ENCODE data around the gene PRKG1.
A peak's percentile ranks its signal among the peaks of the same experiment; 100 is the strongest.
"Not testable (repeated sequence)": the region's sequence is repeated elsewhere in the genome, so short reads cannot be mapped to it uniquely, and the experiment has no call there.

Gene PRKG1

DNA sequence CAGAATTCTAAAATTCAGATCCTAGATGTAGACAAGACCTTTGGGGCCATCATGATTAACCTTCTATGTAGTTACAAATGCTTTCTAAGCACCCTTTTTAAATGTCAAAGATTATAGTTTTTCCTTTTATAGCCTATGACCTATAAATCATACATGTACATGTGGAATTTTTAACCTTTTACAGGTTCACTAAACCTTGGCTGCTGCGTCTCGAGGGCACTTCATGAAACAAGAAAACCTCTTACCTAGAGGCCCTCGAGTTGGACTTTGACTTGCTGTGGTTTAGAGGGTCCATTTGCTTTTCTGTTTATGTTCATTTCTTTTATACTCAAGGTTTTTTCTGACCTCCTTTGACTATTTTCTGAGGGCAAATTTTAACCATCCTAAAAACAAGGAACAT is 323.0 kb downstream of the PRKG1 start:
- no peak for DNase-seq

DNA sequence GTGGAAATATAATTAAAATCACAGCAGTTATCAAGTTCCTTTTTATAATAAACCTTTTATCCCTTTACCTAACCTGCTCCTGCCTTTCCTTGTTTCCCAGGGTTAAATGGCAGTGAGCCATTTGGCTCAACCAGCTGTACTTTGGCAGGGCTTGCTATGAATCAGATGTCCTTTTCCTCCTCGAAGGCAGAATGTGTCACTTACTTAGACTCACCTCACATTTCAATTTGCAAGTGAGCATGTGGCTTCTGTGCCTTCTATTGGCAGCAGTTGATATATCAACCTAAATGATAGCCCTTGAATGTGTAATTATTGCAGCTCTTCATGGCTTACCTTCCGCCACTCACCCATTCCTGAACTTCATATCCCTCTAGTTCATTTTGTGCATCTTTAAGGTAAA is 323.4 kb downstream of the PRKG1 start:
- no peak for DNase-seq

DNA sequence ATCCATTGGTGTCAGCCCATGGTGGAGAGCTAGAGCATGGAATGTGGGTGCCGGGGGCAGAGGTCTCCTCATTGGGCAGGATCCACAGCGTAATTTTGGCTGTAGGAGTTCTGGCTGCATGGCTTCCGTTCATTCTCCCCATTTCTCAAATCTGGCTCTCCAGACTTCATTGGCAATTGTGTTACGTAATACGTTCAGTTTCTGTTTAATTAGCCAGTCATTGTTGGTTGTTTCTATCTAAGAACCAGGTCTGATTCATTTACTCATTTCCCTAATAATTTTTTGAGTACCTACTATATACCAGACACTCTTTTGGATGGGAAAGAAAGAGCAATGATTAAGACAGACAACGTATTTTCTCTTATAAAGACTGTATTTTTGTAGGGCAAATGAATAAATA is 325.6 kb downstream of the PRKG1 start:
- no peak for DNase-seq

DNA sequence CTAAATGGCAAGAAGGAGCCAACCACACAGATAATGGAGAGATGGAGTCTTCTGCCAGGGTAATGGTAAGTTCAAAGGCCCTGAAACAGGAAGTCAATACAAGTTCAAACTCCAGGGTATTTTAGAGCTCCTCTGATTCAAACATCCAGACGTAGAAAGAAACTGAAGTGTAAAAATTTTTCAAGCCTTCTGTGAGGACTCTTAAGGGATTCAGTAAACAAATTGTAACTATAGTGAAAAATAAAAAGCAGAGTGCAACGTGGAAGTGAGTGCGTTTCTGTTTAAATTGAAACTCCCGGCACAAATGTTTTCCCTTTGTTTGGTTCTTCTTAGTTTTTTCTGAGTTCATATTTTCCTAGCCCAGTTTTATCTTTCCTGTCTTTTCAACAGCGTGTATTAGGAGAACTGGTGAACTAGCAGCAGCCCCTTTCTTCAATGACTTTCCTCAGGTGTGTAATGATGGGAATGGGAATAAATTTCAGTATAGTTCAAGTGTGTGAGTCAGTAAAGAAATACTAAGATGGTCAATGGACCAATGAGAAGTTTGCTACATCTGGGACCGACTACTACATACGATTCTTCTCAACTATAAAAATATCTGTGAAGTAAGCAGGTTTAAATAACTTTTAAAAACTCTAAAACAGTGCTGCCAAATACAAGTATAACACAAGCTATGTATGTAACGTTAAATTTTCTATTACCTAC is 326.3 kb downstream of the PRKG1 start:
- DNase-seq, result no peak

DNA sequence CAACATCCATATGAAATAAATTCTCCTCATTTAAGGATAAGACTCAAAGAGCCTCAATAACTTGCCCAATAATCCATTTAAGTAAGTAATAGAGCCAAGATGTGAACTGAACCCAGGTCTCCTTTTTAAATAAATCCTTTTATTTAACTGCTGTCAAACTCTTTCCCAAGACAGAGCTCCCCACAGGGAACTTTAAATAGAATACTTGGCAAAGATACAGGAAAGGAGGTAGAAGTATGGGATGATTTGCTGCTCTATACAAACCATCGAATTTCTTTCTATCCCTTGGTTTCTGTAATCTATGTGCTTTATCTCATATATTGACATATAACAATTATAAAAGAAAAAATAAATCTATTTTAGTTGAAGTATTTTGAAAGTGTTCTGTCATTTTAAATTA is 329.2 kb downstream of the PRKG1 start:
- no peak for DNase-seq

DNA sequence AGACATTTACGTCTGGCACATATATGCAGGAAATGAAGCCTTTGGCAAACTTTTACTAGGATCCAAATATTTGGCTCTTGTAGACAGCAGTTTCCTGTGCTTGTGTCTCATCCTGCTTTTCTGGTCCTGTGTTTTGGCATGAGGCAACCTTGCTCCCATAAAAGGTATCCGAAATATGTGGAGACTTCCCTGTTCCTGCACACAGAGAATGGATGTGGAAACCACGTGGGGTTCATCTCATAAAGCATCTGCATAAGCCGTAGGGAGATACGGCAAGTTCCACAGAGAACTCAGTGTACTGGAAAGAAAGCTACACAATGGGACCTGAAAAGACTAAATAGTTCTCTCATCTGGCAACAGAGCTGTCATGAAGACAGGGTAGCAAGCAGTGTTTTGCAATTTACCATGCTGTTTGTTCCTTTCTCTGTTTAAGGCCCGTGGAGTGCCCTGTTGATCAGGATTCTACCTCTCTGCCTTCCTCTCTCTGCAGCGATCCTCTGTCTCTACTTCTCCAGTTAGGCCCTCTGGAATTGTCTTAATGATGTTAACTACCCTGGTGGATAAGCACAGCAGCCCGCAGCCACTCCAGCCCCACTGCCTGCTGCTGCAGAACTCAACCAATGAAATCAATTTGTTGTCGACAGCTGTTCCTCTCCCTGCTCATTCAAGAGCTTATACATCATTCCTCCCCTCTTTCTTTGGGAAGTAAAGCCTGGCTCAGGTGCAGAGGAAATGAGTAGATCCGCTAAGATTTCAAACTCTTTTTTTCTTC is 331.5 kb downstream of the PRKG1 start:
- no peak for DNase-seq

DNA sequence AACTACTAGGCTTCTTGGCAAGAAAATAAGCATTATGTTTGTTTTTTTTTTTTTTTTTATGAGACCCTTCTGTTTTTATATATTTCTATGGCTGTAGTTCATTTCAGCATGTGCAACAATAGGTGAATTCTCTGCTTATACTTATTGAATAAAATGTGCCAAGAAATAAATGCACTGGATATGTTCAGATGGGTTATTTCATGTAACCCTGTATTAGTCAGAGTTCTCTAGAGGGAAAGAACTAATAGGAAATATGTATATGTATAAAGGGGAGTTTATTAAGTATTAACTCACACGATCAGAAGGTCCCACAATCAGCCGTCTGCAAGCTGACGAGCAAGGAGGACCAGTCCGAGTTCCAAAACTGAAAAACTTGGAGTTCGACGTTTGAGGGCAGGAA is 332.3 kb downstream of the PRKG1 start:
- no peak for DNase-seq

DNA sequence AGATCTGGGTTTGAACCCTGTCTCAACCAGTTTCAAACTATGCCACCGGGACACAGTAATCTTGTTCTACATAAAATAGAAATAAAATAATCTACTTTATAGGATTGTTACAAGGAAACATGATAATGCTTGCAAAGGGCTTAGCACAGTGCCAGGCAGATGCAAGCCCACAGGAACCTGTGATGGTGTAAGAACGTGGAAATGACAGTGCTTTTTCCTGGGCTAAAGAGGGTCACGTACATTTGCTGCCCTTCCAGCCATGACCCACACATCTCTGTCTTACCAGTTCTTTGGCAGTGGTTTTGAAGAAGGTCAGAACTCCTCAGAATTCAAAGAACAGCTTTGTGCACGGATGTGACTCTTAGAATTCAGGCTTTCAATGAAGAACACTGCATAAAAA is 342.2 kb downstream of the PRKG1 start:
- no peak for DNase-seq

DNA sequence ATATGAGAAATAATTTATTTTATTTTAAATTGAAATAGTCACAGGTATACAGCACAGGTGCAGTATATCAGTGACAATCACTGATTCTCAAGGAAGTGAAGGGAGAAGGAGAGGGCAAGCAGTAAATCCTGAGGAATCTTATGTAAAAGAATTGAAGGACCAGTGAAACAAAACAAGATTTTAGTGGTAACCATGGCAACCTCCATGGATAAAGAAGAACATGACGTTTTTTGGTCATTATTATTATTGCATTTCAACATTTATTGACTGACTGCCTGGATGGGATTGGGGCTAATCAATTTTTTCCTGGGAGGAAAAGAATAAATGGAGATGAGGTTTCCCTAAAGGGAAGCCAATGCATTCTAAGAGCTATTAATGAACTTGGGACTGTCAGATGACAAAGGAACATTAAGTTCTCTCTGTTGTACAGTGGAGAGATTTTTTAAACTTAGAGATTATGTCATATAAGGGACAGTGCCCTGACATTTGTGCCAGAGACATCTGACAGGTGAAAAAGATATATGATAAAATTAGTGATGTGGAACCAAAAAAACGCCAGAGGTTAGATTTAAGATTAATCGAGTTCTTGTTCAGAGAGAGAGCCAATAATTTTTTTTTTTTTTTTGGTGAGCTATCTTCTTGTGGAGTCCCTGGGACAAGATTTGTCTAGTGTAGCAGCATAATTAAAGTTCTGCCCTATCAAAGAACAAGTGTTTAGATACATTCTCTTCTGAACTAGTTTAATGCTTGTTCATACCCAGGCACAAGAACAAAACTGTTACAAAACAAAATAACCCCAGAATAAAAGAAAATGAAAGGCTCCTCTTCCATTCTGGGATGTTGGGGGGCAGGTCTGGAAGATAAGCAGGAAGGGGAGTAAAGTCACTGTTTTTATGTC is 345.2 kb downstream of the PRKG1 start:
- no peak for DNase-seq

DNA sequence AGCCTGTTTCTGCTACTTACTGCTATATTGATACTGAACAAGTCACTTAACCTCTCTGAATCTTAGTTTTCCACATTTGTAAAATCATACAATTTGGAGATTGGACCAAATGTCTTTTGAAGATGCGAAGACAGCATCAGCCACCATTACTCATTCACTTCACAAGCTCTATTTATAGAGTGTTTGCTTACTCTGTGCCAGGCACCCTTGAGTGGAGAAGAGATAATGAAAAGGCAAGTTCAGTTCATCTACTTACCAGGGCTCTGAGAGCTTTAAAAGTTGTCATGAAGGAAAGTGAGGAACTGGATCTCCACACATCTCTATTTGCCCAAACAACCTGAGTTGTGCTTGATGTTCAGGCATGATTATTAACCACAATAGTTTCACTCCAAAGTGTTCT is 347.6 kb downstream of the PRKG1 start:
- DNase-seq, result no peak

DNA sequence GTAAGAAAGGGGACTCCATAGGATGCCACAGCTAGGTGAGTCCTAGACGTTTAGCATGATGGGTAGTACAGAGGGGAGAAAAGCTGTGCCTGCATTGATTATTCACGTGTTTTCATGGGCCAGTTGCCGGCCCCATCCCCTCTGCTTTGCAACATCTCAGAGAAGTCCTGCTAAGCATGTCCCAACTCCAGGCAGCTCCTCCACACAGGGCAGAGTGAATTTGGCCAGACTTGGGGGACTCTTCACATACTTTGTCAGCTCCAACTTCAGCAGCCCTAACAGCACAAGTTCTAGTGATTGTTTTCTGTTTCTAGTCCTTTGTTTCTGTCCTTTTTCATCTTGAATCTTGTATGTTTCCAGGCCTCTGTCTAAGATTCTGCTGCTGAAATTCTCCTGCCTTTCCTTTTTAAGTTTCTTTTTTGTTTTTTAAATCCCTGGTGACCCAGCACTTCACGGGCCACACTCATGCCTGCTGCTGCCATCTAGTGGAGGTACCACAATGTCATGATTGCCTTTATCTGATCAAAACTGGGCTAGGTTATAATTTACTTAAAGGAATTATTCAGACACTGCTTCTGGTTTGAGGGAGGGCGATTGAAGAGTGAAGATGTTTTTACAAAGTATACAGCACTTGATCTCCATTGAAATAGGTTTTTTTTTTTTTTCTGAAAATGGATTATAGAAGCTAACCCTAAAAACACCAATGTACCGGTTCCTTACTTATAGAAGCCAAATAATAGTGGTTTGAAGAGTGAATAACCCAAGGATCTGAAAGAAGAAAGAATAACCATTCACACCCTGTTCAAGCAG is 348.2 kb downstream of the PRKG1 start:
- peak; percentile 70 for DNase-seq

DNA sequence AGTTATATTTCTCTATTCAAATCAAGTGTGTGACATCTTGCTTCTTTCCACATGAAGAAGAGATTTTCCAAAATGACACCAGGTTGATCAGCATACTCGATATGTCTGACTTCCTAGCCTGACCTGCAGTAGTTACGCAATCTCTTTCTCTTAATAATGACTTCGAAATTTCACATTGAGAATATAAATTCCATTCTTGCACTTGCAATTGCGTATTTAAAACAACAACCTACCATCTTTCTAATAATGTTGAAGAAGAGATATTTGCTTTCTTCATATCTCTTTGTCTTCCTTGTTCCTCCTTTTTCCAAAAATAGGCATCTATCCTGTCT is 348.8 kb downstream of the PRKG1 start:
- no peak for DNase-seq

DNA sequence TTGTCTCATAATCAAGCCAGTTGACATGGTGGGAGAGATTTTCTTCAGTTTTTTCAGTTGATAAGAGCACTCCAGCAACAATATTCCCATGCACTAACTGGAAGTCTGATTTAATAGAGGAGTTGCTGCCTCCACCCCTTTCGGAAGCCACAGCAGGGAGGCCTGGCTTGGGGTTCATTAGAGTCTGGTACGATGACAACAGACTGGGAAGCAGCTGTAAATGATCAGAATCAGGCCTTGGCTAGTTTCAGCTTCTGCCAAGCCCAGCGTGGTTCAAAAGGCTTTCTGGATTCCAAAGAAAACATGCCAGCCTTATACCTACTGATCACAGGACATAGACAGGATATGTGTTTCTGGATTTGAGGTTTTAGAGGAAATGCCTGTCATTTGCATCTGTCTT is 351.1 kb downstream of the PRKG1 start:
- DNase-seq, result no peak

DNA sequence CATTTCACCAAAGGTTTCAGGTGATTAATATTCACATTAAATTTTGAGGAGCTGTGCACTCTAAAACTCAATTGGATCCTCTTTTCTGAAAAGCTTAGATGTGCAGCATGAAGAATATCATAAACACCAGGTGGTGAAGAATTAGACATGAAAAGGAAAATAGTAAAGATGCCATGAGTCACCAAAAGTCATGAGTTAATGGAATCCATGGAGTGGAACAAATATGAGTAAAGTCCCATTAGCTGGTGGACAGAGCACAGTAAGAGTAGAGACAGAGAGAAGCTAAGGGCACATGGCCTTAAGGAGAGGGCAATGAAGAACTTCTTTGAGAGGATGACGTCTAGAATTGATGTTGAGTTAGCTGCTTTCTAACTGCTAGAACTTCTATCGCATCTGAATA is 353.5 kb downstream of the PRKG1 start:
- DNase-seq, result no peak

DNA sequence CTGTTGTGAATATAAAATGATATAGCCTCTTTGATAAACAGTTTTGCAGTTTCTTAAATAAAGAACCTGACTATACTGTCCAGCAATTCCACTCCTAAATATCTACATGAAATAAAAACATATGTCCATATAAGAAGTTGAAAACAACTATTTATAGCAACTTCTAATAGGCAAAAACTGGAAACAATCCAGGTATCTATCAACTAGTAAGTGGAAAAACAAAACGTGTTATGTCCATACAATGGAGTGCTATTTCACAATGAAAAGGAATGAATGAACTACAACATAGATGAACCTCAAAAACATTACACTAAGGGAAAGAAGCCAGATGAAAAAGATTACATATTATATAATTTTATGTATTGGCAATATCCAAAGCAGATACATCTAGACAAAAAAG is 356.2 kb downstream of the PRKG1 start:
- DNase-seq, result no peak

DNA sequence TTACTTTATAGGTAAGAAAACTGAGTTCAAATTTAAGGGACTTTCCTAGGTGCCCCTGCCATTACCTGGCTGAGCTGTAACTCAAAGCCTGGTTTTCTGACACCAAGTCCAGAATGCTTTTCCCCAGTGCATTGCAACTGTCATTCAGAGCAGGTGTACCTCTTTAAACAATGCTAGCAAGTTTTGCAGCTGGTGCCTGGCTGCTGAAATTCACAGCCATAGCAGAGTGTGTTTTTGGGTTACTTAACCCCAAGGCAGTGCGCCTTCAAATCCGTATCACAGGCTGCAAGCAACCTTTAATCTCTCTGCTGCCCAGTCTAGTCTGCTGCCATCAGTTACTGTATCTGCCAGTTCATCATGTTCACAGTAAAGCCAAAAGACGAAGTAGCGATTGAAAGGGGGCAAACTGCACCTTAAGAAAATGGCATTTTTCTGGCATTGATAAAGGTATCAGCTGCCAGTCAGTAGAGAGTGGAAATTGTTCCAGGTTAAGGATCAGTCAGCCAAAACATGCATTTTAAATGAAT is 359.7 kb downstream of the PRKG1 start:
- DNase-seq, result no peak

DNA sequence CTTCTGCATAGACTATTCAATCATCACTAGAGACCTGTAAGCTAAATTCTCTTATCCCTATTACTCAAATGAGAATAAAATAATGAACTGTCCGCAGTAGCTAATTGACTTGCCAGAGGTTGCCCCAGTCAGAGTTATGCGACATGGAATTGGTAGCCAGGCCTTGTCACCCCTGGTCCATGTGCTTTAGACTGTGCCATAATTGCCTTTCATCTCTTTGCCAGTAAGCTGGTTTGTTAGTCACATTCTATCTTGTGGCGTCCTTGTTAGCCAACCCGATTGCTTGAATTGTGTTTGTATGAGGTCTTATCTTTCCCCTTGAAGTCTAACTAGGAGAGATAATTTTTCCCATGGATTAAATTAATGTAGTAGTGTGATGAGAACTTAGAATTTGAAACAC is 362.5 kb downstream of the PRKG1 start:
- no peak for DNase-seq

DNA sequence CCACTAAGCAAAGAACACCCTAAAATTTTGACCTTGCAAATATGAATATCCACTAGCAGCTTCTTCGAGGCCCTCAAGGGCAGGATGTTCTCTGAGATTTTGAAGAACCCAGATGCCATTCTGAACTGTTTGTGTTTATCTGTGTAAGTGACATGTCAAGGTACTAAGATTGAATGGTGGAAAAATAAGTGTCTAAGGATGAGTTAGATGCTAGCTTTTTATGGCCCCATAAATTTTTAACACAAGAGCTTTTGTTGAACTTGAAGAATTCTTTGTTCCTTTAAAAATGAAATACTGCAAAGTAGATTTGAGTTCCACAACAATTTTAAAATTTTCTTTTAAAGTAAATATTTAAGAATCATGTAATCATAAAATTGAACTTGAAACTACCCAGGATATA is 365.4 kb downstream of the PRKG1 start:
- no peak for DNase-seq

DNA sequence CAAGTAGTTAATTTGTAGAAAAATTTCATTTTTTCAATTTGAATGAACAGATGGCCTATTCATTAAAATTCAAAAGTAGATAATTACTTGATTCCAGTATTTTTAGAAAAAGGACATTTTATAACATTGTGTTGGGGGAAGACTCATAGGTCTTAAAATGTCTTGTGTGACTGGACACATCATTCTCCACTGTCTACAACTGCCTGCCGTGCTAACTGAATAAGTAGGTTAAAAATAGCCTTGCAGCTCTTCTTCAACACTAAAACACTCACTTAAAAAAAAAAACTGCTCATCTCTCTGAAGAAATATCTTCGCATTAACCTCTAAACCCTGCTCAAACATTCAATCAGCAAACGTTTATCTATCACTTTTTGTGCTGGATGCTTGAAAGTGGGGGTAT is 371.3 kb downstream of the PRKG1 start:
- no peak for DNase-seq

DNA sequence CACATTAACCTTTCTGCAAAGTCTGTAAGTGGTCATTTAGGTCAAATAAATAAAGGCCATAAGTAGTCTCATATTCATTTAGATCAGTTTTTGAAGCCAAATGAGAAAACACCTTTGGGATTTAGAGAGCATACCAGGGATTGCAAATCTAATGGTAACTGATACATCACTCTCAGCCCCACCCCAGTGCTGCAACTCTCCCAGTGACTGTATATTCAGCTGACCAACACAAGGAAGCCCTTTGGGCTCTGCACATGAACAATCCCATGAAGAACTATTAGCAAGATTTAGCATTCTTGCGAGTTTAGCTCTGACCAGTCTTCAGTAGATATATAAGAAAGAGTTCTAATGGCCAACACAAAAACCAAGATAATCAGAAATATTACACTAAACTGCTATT is 372.8 kb downstream of the PRKG1 start:
- no peak for DNase-seq

DNA sequence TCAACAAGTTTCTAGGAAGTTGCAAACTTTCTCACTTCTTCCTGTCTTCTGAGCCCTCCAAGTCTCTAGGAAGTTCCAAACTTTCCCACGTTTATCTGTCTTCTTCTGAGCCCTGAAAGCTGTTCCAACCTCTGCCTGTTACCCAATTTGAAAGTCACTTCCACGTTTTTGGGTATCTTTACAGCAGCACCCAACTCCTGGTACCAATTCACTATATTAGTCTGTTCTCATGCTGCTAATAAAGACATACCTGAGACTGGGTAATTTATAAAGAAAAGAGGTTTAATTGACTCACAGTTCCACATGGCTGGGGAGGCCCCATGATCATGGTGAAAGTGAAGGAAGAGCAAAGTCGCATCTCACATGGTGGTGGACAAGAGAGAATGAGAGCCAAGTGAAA is 381.5 kb downstream of the PRKG1 start:
- DNase-seq, result not testable (repeated sequence)

DNA sequence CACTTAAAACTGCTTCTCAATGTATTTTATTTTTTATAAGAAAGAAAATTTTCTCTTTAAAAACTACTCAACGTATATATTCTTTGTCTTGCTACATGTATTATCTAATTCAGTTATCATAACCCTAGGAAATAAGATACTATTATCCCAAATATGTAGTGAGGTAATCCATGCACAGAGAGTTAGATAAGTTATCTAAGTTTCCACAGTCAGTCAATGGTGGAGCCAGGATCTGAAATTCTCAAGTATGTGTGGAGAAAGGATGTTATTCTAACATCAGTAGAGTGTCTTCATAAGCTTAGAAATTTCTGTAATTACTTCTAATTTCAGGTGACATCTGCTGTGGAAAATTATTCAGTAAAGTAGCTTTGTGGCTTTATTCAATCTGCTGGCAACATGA is 385.2 kb downstream of the PRKG1 start:
- no peak for DNase-seq
